H54 (cell line): ENCODE data around the gene FAM50A.

Source experiments
- DNase-seq: peaks from one replicate; pipeline ENCODE4 v3.0.0; 2011; ENCODE audit warnings: low spot score, mixed read lengths; ENCODE audit not compliant: insufficient read length
- FAIRE-seq: peaks from 3 replicates; lab custom pipeline; 2011; peaks lifted over from hg19 to GRCh38; lab: Jason Lieb, UNC
- POLR2A ChIP-seq: IDR thresholded peaks from 2 replicates; pipeline ENCODE4 v1.6.1; 2011; ENCODE audit warnings: low read depth, mild to moderate bottlenecking, low read length

Gene FAM50A

GRCh38 chrX:154439841-154440240, 4.1 kb upstream of the FAM50A start:
- TF ChIP-seq POLR2A, result no peak
- no peak for FAIRE-seq
- DNase-seq, result no peak

GRCh38 chrX:154440623-154441357, 3.2 kb upstream of the FAM50A start:
- no peak for TF ChIP-seq POLR2A
- FAIRE-seq, result no peak
- DNase-seq, result no peak

- TF ChIP-seq POLR2A, result no peak
- DNase-seq, result no peak
- FAIRE-seq, result no peak
Observed at GRCh38 chrX:154441564-154441963, 2.4 kb upstream of the FAM50A start.

GRCh38 chrX:154441984-154442707, 1.8 kb upstream of the FAM50A start:
- no peak for DNase-seq
- FAIRE-seq, result no peak

GRCh38 chrX:154443479-154443910, 446 bp upstream of the FAM50A start:
- DNase-seq (peak; percentile 36), FAIRE-seq (no peak)
- TF ChIP-seq POLR2A, result no peak

More at GRCh38 chrX:154441984-154442707, 1.8 kb upstream of the FAM50A start:
- no peak for TF ChIP-seq POLR2A

- FAIRE-seq, result no peak
- no peak for TF ChIP-seq POLR2A
- DNase-seq, result no peak
Observed at GRCh38 chrX:154444755-154445246, 860 bp downstream of the FAM50A start.

GRCh38 chrX:154445776-154446175, 1.8 kb downstream of the FAM50A start:
- no peak for TF ChIP-seq POLR2A
- DNase-seq, result no peak
- FAIRE-seq, result no peak

GRCh38 chrX:154446430-154446829, 2.5 kb downstream of the FAM50A start:
- FAIRE-seq (no peak), DNase-seq (no peak)
- no peak for TF ChIP-seq POLR2A

GRCh38 chrX:154448484-154448883, 4.5 kb downstream of the FAM50A start:
- no peak for FAIRE-seq
- DNase-seq, result no peak
- no peak for TF ChIP-seq POLR2A

- FAIRE-seq (no peak), DNase-seq (no peak)
- no peak for TF ChIP-seq POLR2A
Observed at GRCh38 chrX:154449618-154450017, 5.7 kb downstream of the FAM50A start.

- DNase-seq, result no peak
- no peak for TF ChIP-seq POLR2A
- FAIRE-seq, result no peak
Observed at GRCh38 chrX:154450312-154450711, 6.4 kb downstream of the FAM50A start.

- TF ChIP-seq POLR2A, result no peak
- DNase-seq, result no peak
- FAIRE-seq, result no peak
Observed at GRCh38 chrX:154452823-154453222, 8.9 kb downstream of the FAM50A start.

- DNase-seq (peak; percentile 60), FAIRE-seq (no peak)
- TF ChIP-seq POLR2A, result no peak
Observed at GRCh38 chrX:154457491-154458115, 13.7 kb downstream of the FAM50A start.
